HG02571 (cell line): ENCODE results near the gene PLCH1.

Source experiments
- ATAC-seq: cut with Tn5 transposase; IDR thresholded peaks from one replicate; pipeline ENCODE4 v1.9.1; 2021; ENCODE audit warnings: mild to moderate bottlenecking, moderate library complexity; ENCODE audit not compliant: unreplicated experiment

The PLCH1 gene

GRCh38 chr3:155688481-155688880 is 56.4 kb downstream of the PLCH1 start:
- ATAC-seq = no peak

- no peak for ATAC-seq
Observed at GRCh38 chr3:155683344-155683720, 61.5 kb downstream of the PLCH1 start.

DNA sequence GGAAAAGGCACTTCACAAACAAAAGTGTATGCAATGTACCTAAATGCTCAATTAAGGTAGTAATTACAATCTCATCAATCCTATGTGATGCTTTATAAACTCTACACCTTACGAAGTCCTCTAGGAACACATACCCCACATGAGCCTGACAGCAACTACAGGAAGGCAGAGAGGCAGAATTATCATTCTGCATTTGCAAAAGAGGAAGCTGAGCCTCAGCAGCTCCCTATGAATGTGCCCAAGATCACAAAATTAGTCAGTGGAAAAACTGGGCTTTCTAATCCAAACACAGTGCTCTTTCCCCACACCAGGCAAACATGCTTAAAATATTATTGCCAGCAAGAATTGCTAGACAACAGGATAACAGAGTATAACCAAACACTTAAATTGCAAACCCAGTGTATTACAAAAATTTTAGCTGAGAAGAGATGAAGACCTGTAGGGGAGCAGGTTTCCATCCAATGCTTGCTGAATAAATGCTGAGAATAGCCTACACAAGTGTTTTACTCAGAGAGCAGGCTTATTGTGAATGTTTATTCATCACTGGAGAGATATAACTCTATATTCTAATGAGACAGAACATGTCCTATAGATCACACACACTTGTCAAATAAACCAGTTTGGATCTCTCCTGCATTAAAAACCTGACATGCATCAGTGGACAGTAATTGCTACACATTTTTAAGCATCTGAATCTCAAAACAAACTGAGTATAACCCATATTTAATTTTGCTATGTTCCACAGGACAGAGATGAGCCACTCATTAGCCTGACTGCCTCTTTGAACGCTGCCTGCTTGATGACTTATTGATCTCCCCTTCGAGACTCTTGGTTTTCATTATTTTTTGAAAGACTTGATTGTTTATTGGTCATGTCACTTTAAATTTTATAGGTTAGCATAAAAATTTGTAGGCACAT is 62.2 kb downstream of the PLCH1 start:
- ATAC-seq = no peak

DNA sequence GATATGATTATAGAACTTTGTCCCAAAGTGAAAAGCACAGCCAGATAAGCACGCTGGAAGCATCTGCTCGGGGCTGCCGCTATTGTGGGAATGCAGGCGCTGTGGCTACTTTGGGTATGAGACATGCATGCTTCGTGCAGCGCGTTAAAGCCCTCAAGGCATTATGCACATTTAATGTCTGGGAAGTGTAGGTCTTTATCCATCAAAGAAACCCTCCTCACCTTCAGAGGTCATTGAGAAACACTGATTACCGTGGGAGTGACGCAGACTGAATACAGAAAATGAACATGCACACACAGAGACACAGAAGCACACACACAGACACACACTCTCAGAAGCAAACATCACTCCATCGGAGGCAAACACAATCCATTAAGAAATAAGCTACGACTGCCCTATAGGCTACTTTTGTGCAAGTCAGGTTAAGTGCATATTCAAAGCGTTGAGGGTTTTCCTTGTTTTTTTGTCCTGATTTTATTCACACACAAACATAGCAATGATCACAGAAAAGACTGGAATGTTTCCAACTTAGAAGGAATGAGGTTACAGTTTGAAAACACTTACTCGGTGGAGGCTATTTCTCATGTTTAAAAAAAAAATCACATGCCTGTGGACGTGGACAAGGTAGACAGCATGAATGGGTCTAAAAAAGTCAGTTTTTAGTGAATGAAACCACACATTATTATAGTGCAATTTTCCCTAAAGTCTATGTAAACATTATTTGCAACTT is 68.5 kb downstream of the PLCH1 start:
- no peak for ATAC-seq

- no peak for ATAC-seq
Observed at GRCh38 chr3:155675094-155675493, 69.8 kb downstream of the PLCH1 start.

DNA sequence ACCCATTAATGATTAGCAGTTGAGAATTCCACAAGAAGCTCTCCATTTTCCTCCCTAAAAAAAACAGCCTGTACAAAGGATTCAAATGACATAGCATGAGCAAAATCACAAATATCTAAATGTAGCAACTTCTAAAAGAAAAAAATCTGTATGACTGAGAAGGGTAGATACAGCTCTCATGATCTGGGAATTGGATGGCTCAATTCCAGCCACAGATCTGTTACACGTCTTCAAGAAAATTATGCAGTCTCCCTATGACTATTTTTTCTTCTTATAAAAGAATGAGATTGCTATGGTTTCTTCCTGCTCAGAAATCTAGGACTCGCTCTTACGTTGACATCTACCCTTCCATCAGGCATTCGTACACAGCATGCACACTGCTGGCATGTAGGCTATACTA is 71.5 kb downstream of the PLCH1 start:
- ATAC-seq = no peak

DNA sequence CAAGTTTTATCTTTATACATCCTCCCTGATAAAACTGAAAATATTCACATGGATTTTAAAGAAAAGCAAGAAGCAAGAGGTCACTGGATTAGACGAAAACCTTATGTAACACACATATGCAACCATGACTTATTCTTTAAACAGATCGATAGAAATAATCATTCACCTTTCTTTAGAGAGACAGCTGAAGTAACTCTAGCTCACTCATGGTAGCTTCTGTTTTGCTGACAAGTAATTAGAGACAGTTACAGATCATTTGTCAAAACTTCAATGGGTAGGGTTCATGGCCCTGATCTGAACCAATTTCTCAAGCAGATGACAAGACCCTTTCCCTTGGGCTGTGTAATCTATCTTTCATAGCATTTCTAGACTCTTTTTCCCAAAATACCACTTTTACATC is 74.5 kb downstream of the PLCH1 start:
- ATAC-seq = no peak

- ATAC-seq = no peak
Observed at GRCh38 chr3:155667988-155668387, 76.9 kb downstream of the PLCH1 start.

GRCh38 chr3:155664925-155665695 is 79.8 kb downstream of the PLCH1 start:
- no peak for ATAC-seq

DNA sequence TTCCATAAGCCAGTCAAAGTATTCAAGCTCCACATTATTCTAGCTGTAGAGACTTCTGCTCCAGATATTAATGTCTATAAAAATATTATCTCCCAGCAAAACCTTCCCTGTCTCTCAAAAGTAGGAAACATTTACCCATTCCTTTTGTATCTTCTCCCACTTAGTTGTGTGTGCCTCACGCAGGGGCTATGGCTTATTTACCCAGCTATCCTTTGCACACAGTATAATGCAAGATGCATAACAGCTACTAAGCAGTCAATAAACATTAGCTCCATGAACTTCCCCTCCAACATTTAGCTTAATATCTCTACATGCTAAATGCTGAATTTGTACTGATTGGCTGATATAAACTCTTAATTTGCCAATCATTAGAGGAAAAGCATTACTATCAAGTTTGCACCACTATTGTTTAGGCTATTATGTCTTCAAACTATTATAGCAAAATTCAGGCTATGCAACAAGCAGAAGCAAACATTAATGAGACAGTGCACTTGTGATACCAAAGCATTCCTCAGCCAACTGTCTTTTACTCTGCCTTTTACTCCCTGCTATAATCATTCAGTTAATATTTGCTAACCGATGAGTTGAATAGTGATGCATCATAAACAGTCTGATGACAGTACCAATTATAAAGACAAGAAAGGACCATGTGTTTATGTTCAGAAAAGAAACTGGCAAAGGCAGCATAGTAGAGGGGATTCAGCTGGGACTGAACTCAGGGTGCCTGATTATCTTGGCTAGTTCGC is 81.2 kb downstream of the PLCH1 start:
- ATAC-seq = no peak

DNA sequence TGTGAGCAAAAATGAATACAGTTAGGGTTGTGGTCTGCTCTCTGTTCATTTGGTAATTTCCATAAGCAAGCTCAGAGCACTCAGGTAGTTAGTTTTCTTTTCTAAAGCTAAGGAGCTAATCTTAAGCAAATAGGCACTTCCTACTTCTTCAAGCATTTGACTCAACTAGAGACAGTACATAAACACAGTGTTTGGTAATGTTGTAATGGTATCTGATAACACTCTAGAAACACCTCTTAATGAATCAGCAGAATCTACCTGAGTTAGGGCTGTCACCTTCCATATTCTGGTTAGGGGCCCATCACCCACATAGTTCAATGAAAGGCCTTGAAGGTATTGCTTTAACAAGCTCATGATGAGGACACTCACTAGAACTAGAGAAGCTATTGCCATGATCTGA is 83.1 kb downstream of the PLCH1 start:
- ATAC-seq = no peak

- no peak for ATAC-seq
Observed at GRCh38 chr3:155661042-155661441, 83.8 kb downstream of the PLCH1 start.

- ATAC-seq = no peak
Observed at GRCh38 chr3:155658671-155659261, 86.1 kb downstream of the PLCH1 start.

DNA sequence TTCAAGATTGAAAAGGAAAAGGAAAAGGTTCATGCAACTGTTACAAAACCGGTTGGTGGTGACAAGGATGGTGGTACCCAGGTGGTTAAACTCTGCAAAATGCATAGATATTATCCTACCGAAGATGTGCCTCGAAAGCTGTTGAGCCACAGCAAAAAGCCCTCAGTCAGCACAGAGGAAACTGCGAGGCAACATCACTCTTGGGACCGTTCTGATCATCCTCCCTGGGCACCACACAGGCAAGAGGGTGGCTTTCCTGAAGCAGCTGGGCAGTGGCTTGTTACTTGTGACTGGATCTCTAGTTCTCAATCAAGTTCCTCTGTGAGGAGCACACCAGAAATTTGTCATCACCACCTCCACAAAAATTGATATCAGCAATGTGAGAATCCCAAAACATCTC is 86.9 kb downstream of the PLCH1 start:
- ATAC-seq = no peak

DNA sequence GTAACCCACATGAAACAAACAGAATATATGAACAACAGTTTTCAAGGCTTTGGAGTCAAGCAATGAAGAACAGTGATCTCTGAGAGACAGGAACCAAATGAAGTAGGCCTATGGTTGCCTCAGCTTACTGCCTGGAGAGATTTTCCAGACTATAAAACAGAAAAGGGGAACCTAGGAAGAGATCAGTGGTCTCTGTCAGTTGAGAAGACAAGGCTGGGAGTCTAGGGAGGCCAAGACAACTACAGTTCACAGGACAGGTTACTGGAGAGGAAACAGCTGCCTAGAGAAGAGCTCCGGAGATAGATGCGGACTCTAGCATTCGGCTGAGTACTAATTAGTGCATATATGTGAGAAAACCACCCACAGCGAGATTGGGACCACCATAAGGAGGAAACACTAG is 87.7 kb downstream of the PLCH1 start:
- no peak for ATAC-seq

GRCh38 chr3:155656466-155656865 is 88.4 kb downstream of the PLCH1 start:
- no peak for ATAC-seq

- no peak for ATAC-seq
Observed at GRCh38 chr3:155651489-155652218, 93.2 kb downstream of the PLCH1 start.

GRCh38 chr3:155648013-155648591 is 96.8 kb downstream of the PLCH1 start:
- no peak for ATAC-seq

- ATAC-seq = no peak
Observed at GRCh38 chr3:155647206-155647605, 97.7 kb downstream of the PLCH1 start.
